ENCODE data around the gene SMIM14.

GRCh38 chr4:39524161-39524957 is 114.3 kb downstream of the SMIM14 start:
- TF ChIP-seq CTCF (IDR thresholded peaks at IDR 0.05): no peak
- no peak for TF ChIP-seq EZH2phosphoT487 (IDR thresholded peaks at IDR 0.05)
- no peak for TF ChIP-seq EZH2 (IDR thresholded peaks at IDR 0.05)

Data from neural progenitor cell (in vitro differentiated cells).